Measurements from ENCODE around the gene STMN3. TPM values are rescaled to one million over a fixed set of nuclear protein-coding genes. Genes with fewer than 3 reads are reported as not detected.

The STMN3 gene
- total RNA-seq, 1 experiment from 2014 or later = 65.6 TPM

DNA sequence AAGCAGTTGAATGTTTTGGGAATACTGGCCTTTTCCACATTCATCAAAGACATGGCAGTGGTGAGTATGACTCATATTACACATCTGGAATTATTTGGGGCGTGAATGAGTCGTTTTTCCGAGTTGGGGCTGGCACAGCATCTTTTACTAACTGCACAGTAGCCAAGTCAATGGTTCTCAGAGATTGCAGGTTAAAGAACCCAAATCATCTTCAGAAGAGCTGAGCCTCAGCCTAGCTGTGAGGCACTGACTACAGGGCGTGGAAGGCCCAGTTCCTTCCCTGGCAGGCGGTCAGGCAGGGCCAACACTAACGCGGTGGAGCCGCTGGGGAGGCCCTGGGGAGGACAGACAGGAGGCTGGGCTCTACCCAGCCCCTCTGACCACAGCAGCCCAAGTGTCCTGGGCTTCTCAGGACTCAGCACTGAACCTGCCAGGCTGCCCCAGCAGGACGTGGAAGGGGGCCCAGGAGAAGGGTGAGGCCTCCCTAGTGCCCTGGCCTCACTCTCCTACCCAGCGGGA, 59.1 kb downstream of the STMN3 start (continued):
- no peak for TF ChIP-seq PRDM15 (CRISPR knock-in tag; IDR thresholded peaks at IDR 0.05)
- TF ChIP-seq ZNF232 (CRISPR knock-in tag; IDR thresholded peaks at IDR 0.05) = no peak
- no peak for TF ChIP-seq NFATC4 (CRISPR knock-in tag; IDR thresholded peaks at IDR 0.05)
- TF ChIP-seq, protein P1, sequence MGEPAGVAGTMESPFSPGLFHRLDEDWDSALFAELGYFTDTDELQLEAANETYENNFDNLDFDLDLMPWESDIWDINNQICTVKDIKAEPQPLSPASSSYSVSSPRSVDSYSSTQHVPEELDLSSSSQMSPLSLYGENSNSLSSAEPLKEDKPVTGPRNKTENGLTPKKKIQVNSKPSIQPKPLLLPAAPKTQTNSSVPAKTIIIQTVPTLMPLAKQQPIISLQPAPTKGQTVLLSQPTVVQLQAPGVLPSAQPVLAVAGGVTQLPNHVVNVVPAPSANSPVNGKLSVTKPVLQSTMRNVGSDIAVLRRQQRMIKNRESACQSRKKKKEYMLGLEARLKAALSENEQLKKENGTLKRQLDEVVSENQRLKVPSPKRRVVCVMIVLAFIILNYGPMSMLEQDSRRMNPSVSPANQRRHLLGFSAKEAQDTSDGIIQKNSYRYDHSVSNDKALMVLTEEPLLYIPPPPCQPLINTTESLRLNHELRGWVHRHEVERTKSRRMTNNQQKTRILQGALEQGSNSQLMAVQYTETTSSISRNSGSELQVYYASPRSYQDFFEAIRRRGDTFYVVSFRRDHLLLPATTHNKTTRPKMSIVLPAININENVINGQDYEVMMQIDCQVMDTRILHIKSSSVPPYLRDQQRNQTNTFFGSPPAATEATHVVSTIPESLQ (CRISPR knock-in tag; IDR thresholded peaks at IDR 0.05) = no peak
- TF ChIP-seq, protein P2, sequence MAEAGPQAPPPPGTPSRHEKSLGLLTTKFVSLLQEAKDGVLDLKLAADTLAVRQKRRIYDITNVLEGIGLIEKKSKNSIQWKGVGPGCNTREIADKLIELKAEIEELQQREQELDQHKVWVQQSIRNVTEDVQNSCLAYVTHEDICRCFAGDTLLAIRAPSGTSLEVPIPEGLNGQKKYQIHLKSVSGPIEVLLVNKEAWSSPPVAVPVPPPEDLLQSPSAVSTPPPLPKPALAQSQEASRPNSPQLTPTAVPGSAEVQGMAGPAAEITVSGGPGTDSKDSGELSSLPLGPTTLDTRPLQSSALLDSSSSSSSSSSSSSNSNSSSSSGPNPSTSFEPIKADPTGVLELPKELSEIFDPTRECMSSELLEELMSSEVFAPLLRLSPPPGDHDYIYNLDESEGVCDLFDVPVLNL (CRISPR knock-in tag; IDR thresholded peaks at IDR 0.05; ENCODE audit: borderline replicate concordance, low read depth) = no peak
- TF ChIP-seq RORB (CRISPR knock-in tag; IDR thresholded peaks at IDR 0.05) = no peak

- DNase-seq (ENCODE audit: low spot score) = no peak
- POLR2A ChIA-PET = no interaction called here
- H3K4me1 Mint-ChIP-seq = no peaks in the 10 kb centered on the region
- no peak overlapping the region for H3K4me3 Mint-ChIP-seq
- no peak overlapping the region for H3K27ac Mint-ChIP-seq
- H3K27me3 Mint-ChIP-seq (ENCODE audit: low read depth) = no peaks in the 10 kb centered on the region
- TF ChIP-seq ZNF512 (CRISPR knock-in tag; IDR thresholded peaks at IDR 0.05; ENCODE audit: borderline replicate concordance) (no peak), CBFB (CRISPR knock-in tag; IDR thresholded peaks at IDR 0.05; ENCODE audit: low read depth) (no peak), NR1H2 (CRISPR knock-in tag; IDR thresholded peaks at IDR 0.05) (no peak), NR3C1 (CRISPR knock-in tag; conservative IDR thresholded peaks at IDR 0.05; ENCODE audit: low read depth) (no peak), ATF2 (CRISPR knock-in tag; IDR thresholded peaks at IDR 0.05; ENCODE audit: borderline replicate concordance, low read depth) (no peak), ZNF138 (CRISPR knock-in tag; conservative IDR thresholded peaks at IDR 0.05) (no peak), ZNF219 (CRISPR knock-in tag; IDR thresholded peaks at IDR 0.05; ENCODE audit: borderline replicate concordance) (no peak), JUN (CRISPR knock-in tag; IDR thresholded peaks at IDR 0.05) (no peak), HMGA2 (CRISPR knock-in tag; IDR thresholded peaks at IDR 0.05) (no peak), PRRX2 (CRISPR knock-in tag; IDR thresholded peaks at IDR 0.05) (no peak), GABPB1 (CRISPR knock-in tag; IDR thresholded peaks at IDR 0.05) (no peak), NR2C2 (CRISPR knock-in tag; IDR thresholded peaks at IDR 0.05) (no peak), FOXJ3 (CRISPR knock-in tag; IDR thresholded peaks at IDR 0.05; ENCODE audit: borderline replicate concordance) (no peak)
- TF ChIP-seq, protein P3, sequence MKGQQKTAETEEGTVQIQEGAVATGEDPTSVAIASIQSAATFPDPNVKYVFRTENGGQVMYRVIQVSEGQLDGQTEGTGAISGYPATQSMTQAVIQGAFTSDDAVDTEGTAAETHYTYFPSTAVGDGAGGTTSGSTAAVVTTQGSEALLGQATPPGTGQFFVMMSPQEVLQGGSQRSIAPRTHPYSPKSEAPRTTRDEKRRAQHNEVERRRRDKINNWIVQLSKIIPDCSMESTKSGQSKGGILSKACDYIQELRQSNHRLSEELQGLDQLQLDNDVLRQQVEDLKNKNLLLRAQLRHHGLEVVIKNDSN (CRISPR knock-in tag; IDR thresholded peaks at IDR 0.05) = no peak
- TF ChIP-seq, protein P2 (CRISPR knock-in tag; IDR thresholded peaks at IDR 0.05; ENCODE audit: borderline replicate concordance, low read depth) = no peak
- TF ChIP-seq, protein P4, sequence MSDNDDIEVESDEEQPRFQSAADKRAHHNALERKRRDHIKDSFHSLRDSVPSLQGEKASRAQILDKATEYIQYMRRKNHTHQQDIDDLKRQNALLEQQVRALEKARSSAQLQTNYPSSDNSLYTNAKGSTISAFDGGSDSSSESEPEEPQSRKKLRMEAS (CRISPR knock-in tag; IDR thresholded peaks at IDR 0.05) = no peak
- H3K9me3 Mint-ChIP-seq = no peaks in the 10 kb centered on the region
- ATAC-seq = no peak
- peaks cover 12% of the 10 kb centered on the region for H3K36me3 Mint-ChIP-seq
- CTCF ChIA-PET = no interaction called here
These were observed 60.6 kb downstream of the STMN3 start for GRCh38 chr20:63592661-63593060.

Measured in WTC11 (cell line).